Right renal cortex interstitium (tissue), 3 donors: ENCODE measurements around the gene LVRN. TPM values are rescaled to one million over a fixed set of nuclear protein-coding genes. Genes with fewer than 3 reads are reported as not detected.

Source experiments
- polyA plus RNA-seq, 3 donors: library from polyadenylated mRNA; unstranded; fragments of 120-200 nt; gene quantifications; one replicate each; pipeline ENCODE4 v1.2.1, GENCODE V29; 2013; ENCODE audit not compliant: insufficient read length in 3 of 3

The LVRN gene
- polyA plus RNA-seq, 3 donors: 0.58 to 0.71 (median 0.62) TPM

Other genes starting within 250 kb of the LVRN start
- 10 to 100 TPM; 17.8 to 31.0 (median 30.0) TPM for gene CDO1, start 145.8 kb upstream of the LVRN start, polyA plus RNA-seq
- 10 to 100 TPM; 47.2 to 53.1 (median 52.6) TPM for gene ATG12, start 120.9 kb upstream of the LVRN start, polyA plus RNA-seq
- gene AP3S1, start 120.5 kb upstream of the LVRN start, polyA plus RNA-seq: 100 to 1,000 TPM; 119 to 139 (median 138) TPM
- gene ARL14EPL, start 70.0 kb downstream of the LVRN start, polyA plus RNA-seq: not detected
- gene COMMD10, start 122.5 kb downstream of the LVRN start, polyA plus RNA-seq: 10 to 100 TPM; 61.2 to 68.7 (median 62.5) TPM